Hepatocyte (in vitro differentiated cells): ENCODE results near the gene FLRT1. TPM values are rescaled to one million over a fixed set of nuclear protein-coding genes. Genes with fewer than 3 reads are reported as not detected.
A peak's percentile ranks its signal among the peaks of the same experiment; 100 is the strongest.

Experiments used
- DNase-seq: peaks from one replicate; pipeline ENCODE4 v3.0.0-alpha.2; 2016; ENCODE audit warnings: low spot score
- H2AFZ ChIP-seq: fragments of 200-600 bp; sonication (generic); 2 replicates; pipeline ENCODE4 v1.6.0; 2016; ENCODE audit warnings: antibody characterized with exemption, mild to moderate bottlenecking
- H3K27ac ChIP-seq: fragments of 200-600 bp; sonication (generic); 2 replicates; pipeline ENCODE4 v1.5.1; 2016; ENCODE audit warnings: mild to moderate bottlenecking
- H3K27me3 ChIP-seq: fragments of 200-600 bp; sonication (generic); 2 replicates; pipeline ENCODE4 v1.6.1; 2016
- H3K36me3 ChIP-seq: fragments of 200-600 bp; sonication (generic); replicated peaks from 2 replicates; pipeline ENCODE4 v1.5.1; 2016; ENCODE audit warnings: low read depth; ENCODE audit not compliant: insufficient read depth
- H3K4me1 ChIP-seq: fragments of 200-600 bp; sonication (generic); 2 replicates; pipeline ENCODE4 v1.5.1; 2016; ENCODE audit warnings: mild to moderate bottlenecking, moderate library complexity; ENCODE audit not compliant: insufficient read depth
- H3K4me2 ChIP-seq: fragments of 200-600 bp; sonication (generic); 2 replicates; pipeline ENCODE4 v1.6.0; 2016
- H3K4me3 ChIP-seq: fragments of 200-600 bp; sonication (generic); 2 replicates; pipeline ENCODE4 v1.5.1; 2016; ENCODE audit warnings: mild to moderate bottlenecking
- H3K79me2 ChIP-seq: fragments of 200-600 bp; sonication (generic); 2 replicates; pipeline ENCODE4 v1.6.0; 2017; ENCODE audit warnings: mild to moderate bottlenecking
- H3K9me2 ChIP-seq: fragments of 200-600 bp; sonication (generic); replicated peaks from 2 replicates; pipeline ENCODE4 v1.6.0; 2017; ENCODE audit warnings: mild to moderate bottlenecking; ENCODE audit not compliant: insufficient read depth
- H3K9me3 ChIP-seq: fragments of 200-600 bp; sonication (generic); 2 replicates; pipeline ENCODE4 v1.5.1; 2016; ENCODE audit warnings: low read depth, mild to moderate bottlenecking
- H4K20me1 ChIP-seq: fragments of 200-600 bp; sonication (generic); 2 replicates; pipeline ENCODE4 v1.6.0; 2016; ENCODE audit warnings: mild to moderate bottlenecking; ENCODE audit not compliant: insufficient read depth, poor library complexity, severe bottlenecking
- EZH2 ChIP-seq: fragments of 200-600 bp; sonication (generic); IDR thresholded peaks from 2 replicates; pipeline ENCODE4 v1.6.1; 2016; ENCODE audit warnings: antibody characterized with exemption, mild to moderate bottlenecking, borderline replicate concordance
- EZH2phosphoT487 ChIP-seq: fragments of 200-600 bp; sonication (generic); IDR thresholded peaks from one replicate; pipeline ENCODE4 v1.6.1; 2018; ENCODE audit warnings: antibody characterized with exemption, mild to moderate bottlenecking, low read depth, moderate library complexity; ENCODE audit not compliant: unreplicated experiment, severe bottlenecking
- WGBS: methylation state at CpG from one replicate; pipeline ENCODE4 v1.1.6; 2016; ENCODE audit warnings: low lambda C conversion rate; ENCODE audit errors: missing lambda C conversion rate; 5-methylcytosine and 5-hydroxymethylcytosine counted together
- polyA plus RNA-seq: library from polyadenylated mRNA; unstranded; fragments of >200 nt; fragmentation: Nextera tagmentation; extraction: Ambion mirVana; gene quantifications from 2 replicates; pipeline ENCODE4 v1.2.1, GENCODE V29; 2016
- total RNA-seq: library from RNA; depleted of rRNA; stranded (reverse); fragments of >200 nt; gene quantifications from 2 replicates; pipeline ENCODE4 v1.2.3, GENCODE V29; 2014
- TF ChIP-seq, protein P1 (sequence below): fragments of 200-600 bp; sonication (generic); IDR thresholded peaks from 2 replicates; pipeline ENCODE4 v1.5.1; 2016; ENCODE audit warnings: antibody characterized with exemption, mild to moderate bottlenecking; ENCODE audit not compliant: poor library complexity

Gene FLRT1
- total and polyA plus RNA-seq, 2 experiments from 2014 or later, result 0.34 to 0.43 TPM

DNA sequence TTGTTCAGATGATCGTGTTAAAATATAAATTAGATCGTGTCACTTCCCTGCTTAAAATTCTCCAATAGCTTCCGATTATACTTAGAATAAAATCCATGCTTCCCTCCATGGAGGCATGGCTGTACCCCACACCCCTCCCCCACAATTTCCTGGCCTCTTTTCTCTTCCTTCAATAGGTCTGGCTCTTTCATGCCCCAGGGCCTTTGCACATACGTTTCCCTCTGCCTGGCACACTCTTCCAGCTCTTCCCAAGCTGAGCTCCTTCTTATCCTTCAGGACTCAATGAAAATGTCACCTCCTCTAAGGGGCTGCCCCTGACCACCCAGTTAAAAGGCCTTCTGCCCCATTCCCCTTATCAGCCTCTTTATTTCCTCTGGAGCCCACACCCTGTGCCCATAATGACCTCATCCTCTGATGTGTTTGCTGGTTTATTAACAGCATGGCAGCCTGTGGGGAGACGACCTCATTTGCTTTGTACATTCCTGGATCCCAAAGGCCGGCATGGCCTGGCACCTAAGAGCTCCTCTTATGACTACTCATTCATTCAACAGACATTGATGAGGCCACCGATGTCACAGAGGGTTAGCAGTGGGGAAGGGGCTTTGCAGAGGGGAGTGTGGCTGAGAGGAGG lies 9.0 kb upstream of the FLRT1 start:
- peaks cover 21% of the 10 kb centered on the region for H3K4me1 ChIP-seq
- H4K20me1 ChIP-seq, result no peaks in the 10 kb centered on the region
- no peak overlapping the region for H2AFZ ChIP-seq
- no peak overlapping the region for H3K4me2 ChIP-seq
- H3K27me3 ChIP-seq, result no peaks in the 10 kb centered on the region
- no peaks in the 10 kb centered on the region for H3K9me2 ChIP-seq
- no peaks in the 10 kb centered on the region for H3K79me2 ChIP-seq
- no peak overlapping the region for H3K4me3 ChIP-seq
- no peaks in the 10 kb centered on the region for H3K36me3 ChIP-seq
- H3K27ac ChIP-seq, result no peak overlapping the region
- TF ChIP-seq, protein P1, sequence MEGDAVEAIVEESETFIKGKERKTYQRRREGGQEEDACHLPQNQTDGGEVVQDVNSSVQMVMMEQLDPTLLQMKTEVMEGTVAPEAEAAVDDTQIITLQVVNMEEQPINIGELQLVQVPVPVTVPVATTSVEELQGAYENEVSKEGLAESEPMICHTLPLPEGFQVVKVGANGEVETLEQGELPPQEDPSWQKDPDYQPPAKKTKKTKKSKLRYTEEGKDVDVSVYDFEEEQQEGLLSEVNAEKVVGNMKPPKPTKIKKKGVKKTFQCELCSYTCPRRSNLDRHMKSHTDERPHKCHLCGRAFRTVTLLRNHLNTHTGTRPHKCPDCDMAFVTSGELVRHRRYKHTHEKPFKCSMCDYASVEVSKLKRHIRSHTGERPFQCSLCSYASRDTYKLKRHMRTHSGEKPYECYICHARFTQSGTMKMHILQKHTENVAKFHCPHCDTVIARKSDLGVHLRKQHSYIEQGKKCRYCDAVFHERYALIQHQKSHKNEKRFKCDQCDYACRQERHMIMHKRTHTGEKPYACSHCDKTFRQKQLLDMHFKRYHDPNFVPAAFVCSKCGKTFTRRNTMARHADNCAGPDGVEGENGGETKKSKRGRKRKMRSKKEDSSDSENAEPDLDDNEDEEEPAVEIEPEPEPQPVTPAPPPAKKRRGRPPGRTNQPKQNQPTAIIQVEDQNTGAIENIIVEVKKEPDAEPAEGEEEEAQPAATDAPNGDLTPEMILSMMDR, result no peak
- no peak for TF ChIP-seq EZH2
- TF ChIP-seq EZH2phosphoT487, result no peak
- H3K9me3 ChIP-seq, result no peaks in the 10 kb centered on the region
- WGBS, result 84% methylated on average over 7 of the region's 7 CpGs
- DNase-seq, result no peak

DNA sequence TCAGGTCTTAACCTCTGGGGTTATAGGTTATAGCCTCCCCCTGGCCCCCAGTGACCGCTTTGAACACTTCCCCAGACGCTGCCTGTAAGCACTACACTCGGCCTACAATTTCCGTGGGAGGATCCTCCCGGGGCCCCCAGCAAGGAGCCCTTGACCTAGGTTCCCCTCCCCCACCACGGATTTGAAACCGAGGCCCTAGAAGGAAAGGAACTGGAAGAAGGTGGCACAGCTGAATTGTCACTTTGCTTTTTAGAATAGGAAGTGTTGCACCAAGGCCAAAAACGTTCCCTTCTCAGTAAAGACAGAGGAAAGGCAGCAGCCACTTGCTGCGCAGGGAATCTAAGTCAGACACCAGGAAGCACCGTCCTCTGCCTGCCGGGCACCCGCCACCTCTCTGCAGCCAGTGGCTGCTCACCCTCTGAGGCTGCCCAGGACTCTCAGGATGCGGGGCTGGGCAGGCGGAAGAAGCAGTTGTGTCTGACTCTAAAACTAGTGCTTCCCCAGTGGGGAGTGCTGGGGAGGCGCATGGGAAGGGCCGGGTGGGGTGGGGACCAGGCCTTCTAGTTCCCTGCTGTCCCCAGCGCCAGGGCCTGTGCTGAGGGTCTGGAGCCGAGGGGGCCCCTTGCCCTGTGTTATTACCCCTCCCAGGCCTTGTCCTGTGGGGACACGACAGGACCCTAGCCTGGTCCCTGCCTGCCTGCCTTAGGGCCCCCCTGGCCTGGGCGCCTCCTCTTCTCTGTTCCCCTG lies 7.9 kb upstream of the FLRT1 start:
- Histone ChIP-seq H4K20me1 (no peaks in the 10 kb centered on the region), H3K36me3 (no peaks in the 10 kb centered on the region), H3K4me2 (peak overlapping the region; percentile 56), H3K9me2 (no peaks in the 10 kb centered on the region), H3K27ac (no peak overlapping the region), H3K9me3 (no peaks in the 10 kb centered on the region), H3K4me1 (peaks cover 10% of the 10 kb centered on the region), H2AFZ (no peak overlapping the region), H3K79me2 (no peaks in the 10 kb centered on the region), H3K4me3 (no peak overlapping the region), H3K27me3 (no peaks in the 10 kb centered on the region)
- TF ChIP-seq EZH2 (no peak), EZH2phosphoT487 (no peak)
- TF ChIP-seq, protein P1, result no peak
- WGBS, result 60% methylated on average over 18 of the region's 20 CpGs
- DNase-seq, result no peak

DNA sequence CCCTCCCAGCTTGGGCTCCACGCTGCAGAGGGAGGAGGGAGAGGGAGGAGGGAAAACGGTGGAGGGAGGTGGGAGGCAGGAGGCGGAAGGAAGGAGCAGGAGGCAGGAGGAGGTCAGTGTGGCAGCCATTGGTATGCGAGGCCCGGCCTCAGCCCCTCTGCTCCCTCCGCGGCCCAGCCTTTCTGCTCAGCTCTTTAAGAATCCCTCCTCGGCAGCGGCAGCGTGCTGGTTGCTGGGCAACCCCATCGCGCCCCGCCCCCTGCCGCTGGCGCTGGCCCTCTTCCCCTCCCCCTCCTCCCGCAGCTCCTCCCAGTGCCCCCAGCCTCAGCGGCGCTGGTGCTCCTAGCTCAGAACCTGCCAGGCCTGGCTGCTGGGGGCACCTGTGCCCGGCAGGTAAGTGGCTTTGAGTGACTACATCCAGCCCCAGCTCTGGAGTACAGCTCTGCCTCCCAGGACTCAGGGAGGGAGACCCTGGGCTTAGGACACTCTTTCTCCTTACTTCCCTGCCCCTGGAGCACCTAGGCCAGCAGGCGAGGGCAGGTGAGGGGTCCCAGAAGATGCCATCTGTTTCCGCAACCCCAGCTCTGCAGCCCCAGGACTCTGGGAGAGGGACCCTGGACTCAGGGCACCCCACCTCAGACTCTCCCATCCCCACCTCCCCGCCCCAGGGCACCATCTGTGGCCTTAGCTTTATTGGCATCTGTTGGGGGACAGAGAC lies 7.2 kb upstream of the FLRT1 start:
- Histone ChIP-seq H3K79me2 (no peaks in the 10 kb centered on the region), H4K20me1 (no peaks in the 10 kb centered on the region), H3K4me3 (no peak overlapping the region), H3K4me1 (peaks cover 10% of the 10 kb centered on the region), H3K4me2 (peak overlapping the region; percentile 56), H2AFZ (no peak overlapping the region), H3K36me3 (no peaks in the 10 kb centered on the region), H3K27me3 (peaks cover 5% of the 10 kb centered on the region), H3K27ac (no peak overlapping the region), H3K9me2 (no peaks in the 10 kb centered on the region), H3K9me3 (no peaks in the 10 kb centered on the region)
- 52% methylated on average over 7 of the region's 22 CpGs for WGBS
- peak; percentile 78 for DNase-seq
- TF ChIP-seq EZH2phosphoT487, result no peak
- TF ChIP-seq, protein P1, result no peak
- no peak for TF ChIP-seq EZH2
